OCI-LY7 (cell line): ENCODE results near the gene EYA2. TPM values are rescaled to one million over a fixed set of nuclear protein-coding genes. Genes with fewer than 3 reads are reported as not detected.

ENCODE experiments used
- BruUV-seq: library from RNA; stranded (reverse); fragments of 400-500 nt; replicated peaks from 2 replicates; lab custom pipeline; 2021; lab: Mats Ljungman, UMichigan
- CTCF ChIA-PET: fragments of 300-600 bp; sonication (Branson Sonifier 250); formaldehyde crosslinking; loops from one replicate; lab custom pipeline; 2022; ENCODE audit warnings: antibody characterized with exemption; ENCODE audit not compliant: unreplicated experiment; lab: Charles Lee
- POLR2A ChIA-PET: fragments of 300-600 bp; sonication (Branson Sonifier 250); formaldehyde crosslinking; loops from one replicate; lab custom pipeline; 2022; ENCODE audit warnings: antibody characterized with exemption; lab: Charles Lee
- DNase-seq: peaks from one replicate; pipeline ENCODE4 v3.0.0-alpha.2; 2015; ENCODE audit warnings: low spot score
- H2AFZ ChIP-seq: fragments of 200-600 bp; sonication (generic), shearing (Covaris generic); 2 replicates; pipeline ENCODE4 v1.6.1; 2014; ENCODE audit warnings: mild to moderate bottlenecking, antibody characterized with exemption, low read length, moderate library complexity
- H3K27ac ChIP-seq: fragments of 200-600 bp; sonication (generic); 2 replicates; pipeline ENCODE4 v1.5.1; 2014; ENCODE audit warnings: mixed run types, low read depth, mild to moderate bottlenecking, moderate library complexity, low read length, inconsistent platforms; ENCODE audit not compliant: poor library complexity, severe bottlenecking
- H3K36me3 ChIP-seq: fragments of 200-600 bp; sonication (generic); 2 replicates; pipeline ENCODE4 v1.6.1; 2014; ENCODE audit warnings: mild to moderate bottlenecking, antibody characterized with exemption, low read length, moderate library complexity, mixed read lengths; ENCODE audit not compliant: insufficient read depth
- H3K4me1 ChIP-seq: fragments of 200-600 bp; sonication (generic); 2 replicates; pipeline ENCODE4 v1.5.1; 2014; ENCODE audit warnings: mild to moderate bottlenecking, low read length; ENCODE audit not compliant: insufficient read depth, poor library complexity, severe bottlenecking
- H3K4me2 ChIP-seq: fragments of 200-600 bp; sonication (generic); 2 replicates; pipeline ENCODE4 v1.6.1; 2014; ENCODE audit warnings: mild to moderate bottlenecking, low read length
- H3K4me3 ChIP-seq: fragments of 200-600 bp; sonication (generic); 2 replicates; pipeline ENCODE4 v1.5.1; 2014; ENCODE audit warnings: mild to moderate bottlenecking, low read depth, low read length; ENCODE audit not compliant: poor library complexity, severe bottlenecking
- H3K79me2 ChIP-seq: fragments of 200-600 bp; sonication (generic); 2 replicates; pipeline ENCODE4 v1.6.1; 2016; ENCODE audit warnings: low read depth, mild to moderate bottlenecking, low read length, moderate library complexity, mixed read lengths; ENCODE audit not compliant: insufficient read depth
- H3K9me2 ChIP-seq: fragments of 200-600 bp; sonication (generic); 2 replicates; pipeline ENCODE4 v1.6.1; 2016; ENCODE audit warnings: mild to moderate bottlenecking, low read length, mixed read lengths; ENCODE audit not compliant: insufficient read depth
- H3K9me3 ChIP-seq: fragments of 200-600 bp; sonication (generic); 2 replicates; pipeline ENCODE4 v1.6.1; 2014; ENCODE audit warnings: mild to moderate bottlenecking, mixed run types, low read length, mixed read lengths
- H4K20me1 ChIP-seq: fragments of 200-600 bp; sonication (generic); 2 replicates; pipeline ENCODE4 v1.6.1; 2014; ENCODE audit warnings: mild to moderate bottlenecking, antibody characterized with exemption, low read length, moderate library complexity, mixed read lengths; ENCODE audit not compliant: insufficient read depth
- CTCF ChIP-seq: fragments of 200-600 bp; sonication (generic); conservative IDR thresholded peaks from 2 replicates; pipeline ENCODE4 v1.5.1; 2014; ENCODE audit warnings: mild to moderate bottlenecking, antibody characterized with exemption, low read length, moderate library complexity, mixed read lengths
- EZH2phosphoT487 ChIP-seq: fragments of 200-600 bp; sonication (generic); IDR thresholded peaks from 2 replicates; pipeline ENCODE4 v1.6.1; 2018; ENCODE audit warnings: low read depth, borderline replicate concordance, mild to moderate bottlenecking, mixed run types, antibody characterized with exemption, low read length, moderate library complexity, mixed read lengths
- intact Hi-C: fragments of 100-400 bp; cut with micrococcal nuclease; formaldehyde crosslinking; loops from one replicate; pipeline ENCODE4 v1.10.0; 2022; ENCODE audit not compliant: unreplicated experiment
- total RNA-seq, 2 experiments: library from RNA; depleted of rRNA in 1 of 2; stranded (reverse); fragments of >200 nt in 1 of 2; shearing (Covaris generic) in 1 of 2; gene quantifications; 2 replicates each; pipeline ENCODE4 v1.2.3, GENCODE V29; 2014 to 2022

The EYA2 gene
- total RNA-seq, 2 experiments from 2014 or later, result not detected

DNA sequence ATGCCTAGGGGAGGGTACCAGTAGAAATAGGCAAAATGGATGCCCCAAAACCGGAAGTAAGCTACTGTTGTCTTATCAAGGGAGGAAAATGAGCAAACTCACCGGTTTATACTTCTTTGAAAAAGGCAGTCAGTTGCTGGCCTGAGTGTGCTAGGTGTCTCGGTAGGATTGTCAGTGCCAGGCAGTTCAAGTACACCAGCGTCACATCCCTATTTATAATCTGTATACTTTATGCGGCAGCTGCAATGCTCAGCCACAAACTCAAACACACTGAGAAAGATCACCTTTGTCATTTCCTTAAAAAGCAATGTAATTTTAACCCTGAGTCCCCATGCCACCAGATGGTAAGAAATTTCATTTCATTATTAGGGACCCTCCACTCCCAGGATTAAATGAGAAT lies 196.2 kb downstream of the EYA2 start:
- Histone ChIP-seq H3K27ac (no peak overlapping the region), H3K9me3 (peaks cover 4% of the 10 kb centered on the region), H3K36me3 (no peaks in the 10 kb centered on the region), H3K4me1 (no peaks in the 10 kb centered on the region), H3K4me3 (no peak overlapping the region), H2AFZ (no peak overlapping the region), H4K20me1 (no peaks in the 10 kb centered on the region), H3K79me2 (no peaks in the 10 kb centered on the region), H3K4me2 (no peak overlapping the region), H3K9me2 (no peaks in the 10 kb centered on the region)
- CTCF ChIA-PET, result no interaction called here
- BruUV-seq, result no TSS peak
- POLR2A ChIA-PET, result no interaction called here
- intact Hi-C loops, result no loop called here
- no peak for DNase-seq
- TF ChIP-seq CTCF (no peak), EZH2phosphoT487 (no peak)

DNA sequence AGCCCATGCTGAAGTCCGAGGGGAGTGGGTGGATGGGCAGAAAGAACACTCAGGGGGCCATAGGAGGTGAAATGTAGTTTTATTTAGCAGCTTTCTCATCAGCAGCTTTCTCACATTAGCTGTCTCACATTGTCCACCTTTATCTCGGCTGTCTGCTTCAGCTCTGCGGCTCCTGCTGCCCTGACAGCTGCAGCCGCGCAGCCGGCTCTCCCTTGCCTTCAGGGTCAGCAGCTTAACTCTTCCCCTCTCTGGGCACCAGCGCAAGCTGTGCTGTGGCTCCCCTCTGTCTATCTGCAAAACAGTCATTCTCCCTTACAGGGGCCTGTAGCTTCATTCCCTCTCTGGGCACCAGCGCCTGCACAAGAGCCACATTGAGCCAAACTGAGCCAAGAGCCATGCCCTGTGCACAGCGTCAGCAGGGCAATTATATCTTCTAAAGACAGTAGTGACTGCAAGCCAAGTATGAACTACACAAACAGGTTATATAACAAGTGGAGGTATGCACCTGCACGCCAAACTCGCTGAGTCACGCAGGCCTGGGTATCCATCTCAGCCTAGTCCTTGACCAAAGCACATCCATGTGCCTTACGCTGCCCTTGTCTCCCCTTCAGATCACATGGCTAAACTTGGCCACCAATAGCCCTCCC lies 198.8 kb downstream of the EYA2 start:
- TF ChIP-seq CTCF, result no peak
- H4K20me1 ChIP-seq, result no peaks in the 10 kb centered on the region
- peaks cover 10% of the 10 kb centered on the region for H3K9me3 ChIP-seq
- no peaks in the 10 kb centered on the region for H3K4me1 ChIP-seq
- H3K4me3 ChIP-seq, result no peak overlapping the region
- ChIA-PET POLR2A (no interaction called here), CTCF (no interaction called here)
- H3K79me2 ChIP-seq, result no peaks in the 10 kb centered on the region
- no peak overlapping the region for H3K27ac ChIP-seq
- H2AFZ ChIP-seq, result no peak overlapping the region
- H3K36me3 ChIP-seq, result no peaks in the 10 kb centered on the region
- no peak overlapping the region for H3K4me2 ChIP-seq
- H3K9me2 ChIP-seq, result no peaks in the 10 kb centered on the region
- BruUV-seq, result no TSS peak
- intact Hi-C loops, result no loop called here
- DNase-seq, result no peak

- POLR2A ChIA-PET, result no interaction called here
- no peaks in the 10 kb centered on the region for H4K20me1 ChIP-seq
- H3K27ac ChIP-seq, result no peak overlapping the region
- BruUV-seq, result no TSS peak
- intact Hi-C loops, result no loop called here
- no peaks in the 10 kb centered on the region for H3K4me1 ChIP-seq
- H3K79me2 ChIP-seq, result no peaks in the 10 kb centered on the region
- no peak overlapping the region for H3K4me3 ChIP-seq
- no peaks in the 10 kb centered on the region for H3K36me3 ChIP-seq
- no peak overlapping the region for H3K4me2 ChIP-seq
- CTCF ChIA-PET, result no interaction called here
- no peaks in the 10 kb centered on the region for H3K9me2 ChIP-seq
- H3K9me3 ChIP-seq, result peaks cover 10% of the 10 kb centered on the region
- no peak overlapping the region for H2AFZ ChIP-seq
- no peak for TF ChIP-seq CTCF
- TF ChIP-seq EZH2phosphoT487, result no peak
- DNase-seq, result no peak
These were observed 201.0 kb downstream of the EYA2 start for GRCh38 chr20:47095690-47096089.
